Body of pancreas (tissue), 4 donors: ENCODE measurements around the gene RETREG1.
A peak's percentile ranks its signal among the peaks of the same experiment; 100 is the strongest.

Experiments
- POLR2A ChIP-seq, 3 donors: fragments of 450-650 bp; IDR thresholded peaks; one replicate each; pipeline ENCODE4 v1.6.1; 2016; ENCODE audit warnings: antibody characterized with exemption in 3 of 3, mild to moderate bottlenecking in 2 of 3
- TF ChIP-seq, protein P1 (sequence below), 7 experiments: fragments of 450-650 bp in 4 of 7; fragments of 200-600 bp in 3 of 7; sonication (generic) in 3 of 7; IDR thresholded peaks; one replicate each; pipeline ENCODE4 v1.5.1; 2016 to 2019; ENCODE audit warnings: antibody characterized with exemption in 7 of 7

DNA sequence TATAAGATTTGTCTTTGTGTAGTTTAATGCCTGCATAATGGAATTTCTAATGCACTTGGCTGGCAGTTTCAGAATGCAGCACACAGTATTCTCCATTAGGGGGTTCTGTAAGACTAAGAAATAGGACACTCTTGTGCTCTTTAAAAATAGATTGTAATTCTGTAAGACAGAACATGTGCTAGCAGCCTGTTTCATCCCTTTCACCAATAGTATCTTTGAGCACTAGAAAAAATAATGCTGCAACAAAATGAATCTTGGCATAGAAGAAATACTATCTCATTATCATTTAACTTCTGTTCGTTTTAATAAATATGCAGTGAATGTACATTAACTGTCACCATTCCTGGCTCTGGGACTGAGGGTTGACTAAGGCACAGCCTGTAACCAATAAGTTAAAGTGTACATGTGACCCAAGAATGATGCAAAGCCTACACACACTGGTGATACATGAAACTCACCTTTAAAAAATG is 127.4 kb downstream of the RETREG1 start:
- TF ChIP-seq, protein P1, sequence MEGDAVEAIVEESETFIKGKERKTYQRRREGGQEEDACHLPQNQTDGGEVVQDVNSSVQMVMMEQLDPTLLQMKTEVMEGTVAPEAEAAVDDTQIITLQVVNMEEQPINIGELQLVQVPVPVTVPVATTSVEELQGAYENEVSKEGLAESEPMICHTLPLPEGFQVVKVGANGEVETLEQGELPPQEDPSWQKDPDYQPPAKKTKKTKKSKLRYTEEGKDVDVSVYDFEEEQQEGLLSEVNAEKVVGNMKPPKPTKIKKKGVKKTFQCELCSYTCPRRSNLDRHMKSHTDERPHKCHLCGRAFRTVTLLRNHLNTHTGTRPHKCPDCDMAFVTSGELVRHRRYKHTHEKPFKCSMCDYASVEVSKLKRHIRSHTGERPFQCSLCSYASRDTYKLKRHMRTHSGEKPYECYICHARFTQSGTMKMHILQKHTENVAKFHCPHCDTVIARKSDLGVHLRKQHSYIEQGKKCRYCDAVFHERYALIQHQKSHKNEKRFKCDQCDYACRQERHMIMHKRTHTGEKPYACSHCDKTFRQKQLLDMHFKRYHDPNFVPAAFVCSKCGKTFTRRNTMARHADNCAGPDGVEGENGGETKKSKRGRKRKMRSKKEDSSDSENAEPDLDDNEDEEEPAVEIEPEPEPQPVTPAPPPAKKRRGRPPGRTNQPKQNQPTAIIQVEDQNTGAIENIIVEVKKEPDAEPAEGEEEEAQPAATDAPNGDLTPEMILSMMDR (IDR thresholded peaks at IDR 0.05) = peak; percentile 28 to 88 (median 82)
- TF ChIP-seq POLR2A (IDR thresholded peaks at IDR 0.05) = no peak
